SK-N-MC (cell line): ENCODE data around the gene KDM4D.
"Not testable (repeated sequence)": the region's sequence is repeated elsewhere in the genome, so short reads cannot be mapped to it uniquely, and the experiment has no call there.

Experiments used
- DNase-seq: peaks from one replicate; pipeline ENCODE4 v3.0.0-alpha.2; 2011; ENCODE audit warnings: low read depth, low spot score
- H3K27ac ChIP-seq: fragments of 200-600 bp; sonication (generic); 2 replicates; pipeline ENCODE4 v1.5.1; 2016; ENCODE audit warnings: mixed run types
- H3K36me3 ChIP-seq: fragments of 200-600 bp; sonication (generic); 2 replicates; pipeline ENCODE4 v1.6.1; 2017; ENCODE audit warnings: antibody characterized with exemption, low read length, mixed read lengths; ENCODE audit not compliant: insufficient read depth
- H3K4me3 ChIP-seq: fragments of 200-600 bp; sonication (generic); 2 replicates; pipeline ENCODE4 v1.5.1; 2016
- H3K9ac ChIP-seq: fragments of 200-600 bp; sonication (generic); 2 replicates; pipeline ENCODE4 v1.8.0; 2017; ENCODE audit warnings: mixed run types, mixed read lengths; ENCODE audit not compliant: insufficient read length
- H3K9me3 ChIP-seq: fragments of 200-600 bp; sonication (generic); 2 replicates; pipeline ENCODE4 v1.6.1; 2017; ENCODE audit warnings: low read depth, mild to moderate bottlenecking, antibody characterized with exemption, low read length, moderate library complexity, mixed read lengths
- EZH2 ChIP-seq: fragments of 200-600 bp; sonication (generic); IDR thresholded peaks from one replicate; pipeline ENCODE4 v1.6.1; 2017; ENCODE audit warnings: antibody characterized with exemption
- FOXP2 ChIP-seq: optimal IDR thresholded peaks from 2 replicates; pipeline ENCODE3; 2011; ENCODE audit warnings: mild to moderate bottlenecking, moderate library complexity; ENCODE audit not compliant: insufficient read depth; ENCODE audit errors: extremely low read length, control extremely low read depth
- POLR2AphosphoS5 ChIP-seq: IDR thresholded peaks from 2 replicates; pipeline ENCODE4 v1.6.1; 2012; ENCODE audit warnings: mild to moderate bottlenecking, low read depth, low read length, borderline replicate concordance

Gene KDM4D

GRCh38 chr11:95005642-95006041 lies 32.1 kb downstream of the KDM4D start:
- DNase-seq = no peak
- H3K9ac ChIP-seq = no peak overlapping the region
- H3K36me3 ChIP-seq = no peaks in the 10 kb centered on the region
- H3K9me3 ChIP-seq = no peaks in the 10 kb centered on the region
- H3K27ac ChIP-seq = no peak overlapping the region
- no peak for TF ChIP-seq FOXP2
- TF ChIP-seq POLR2AphosphoS5 = no peak
- no peak for TF ChIP-seq EZH2
- H3K4me3 ChIP-seq = no peak overlapping the region

GRCh38 chr11:95011376-95011775 lies 37.9 kb downstream of the KDM4D start:
- no peak for DNase-seq
- Histone ChIP-seq H3K4me3 (no peak overlapping the region), H3K9ac (no peak overlapping the region), H3K9me3 (no peaks in the 10 kb centered on the region), H3K36me3 (no peaks in the 10 kb centered on the region), H3K27ac (no peak overlapping the region)
- TF ChIP-seq FOXP2 = no peak
- TF ChIP-seq POLR2AphosphoS5 = no peak
- no peak for TF ChIP-seq EZH2

GRCh38 chr11:95014184-95014821 lies 40.8 kb downstream of the KDM4D start:
- no peak for DNase-seq
- TF ChIP-seq EZH2 (no peak), FOXP2 (no peak), POLR2AphosphoS5 (no peak)

GRCh38 chr11:95016139-95016538 lies 42.6 kb downstream of the KDM4D start:
- Histone ChIP-seq H3K36me3 (no peaks in the 10 kb centered on the region), H3K9ac (no peak overlapping the region), H3K9me3 (no peaks in the 10 kb centered on the region), H3K4me3 (no peak overlapping the region), H3K27ac (no peak overlapping the region)
- TF ChIP-seq POLR2AphosphoS5 (no peak), FOXP2 (no peak), EZH2 (no peak)
- no peak for DNase-seq

More at GRCh38 chr11:95014184-95014821, 40.8 kb downstream of the KDM4D start:
- H3K27ac ChIP-seq = no peak overlapping the region
- no peaks in the 10 kb centered on the region for H3K36me3 ChIP-seq
- H3K4me3 ChIP-seq = no peak overlapping the region
- no peak overlapping the region for H3K9ac ChIP-seq
- H3K9me3 ChIP-seq = no peaks in the 10 kb centered on the region

- H3K9me3 ChIP-seq, H3K9ac ChIP-seq, DNase-seq, H3K4me3 ChIP-seq, H3K36me3 ChIP-seq, H3K27ac ChIP-seq: not testable (repeated sequence)
These were observed 48.0 kb downstream of the KDM4D start for GRCh38 chr11:95021468-95021867.

GRCh38 chr11:95024958-95025357 lies 51.4 kb downstream of the KDM4D start, which contains the start of gene KDM4E:
KDM4E (plus strand) TSS chr11:95025258; CDS start chr11:95025558, 300 bp downstream.
- no peak for DNase-seq
- Histone ChIP-seq H3K27ac (no peak within 1 kb of the TSS), H3K9ac (no peak within 1 kb of the TSS), H3K9me3 (no peaks in the 10 kb centered on the region), H3K4me3 (no peak within 1 kb of the TSS), H3K36me3 (no peaks in the 10 kb centered on the region)
- TF ChIP-seq POLR2AphosphoS5 (no peak), FOXP2 (no peak), EZH2 (no peak)

GRCh38 chr11:95025594-95025993 lies 52.1 kb downstream of the KDM4D start:
- not testable (repeated sequence) for DNase-seq, H3K9me3 ChIP-seq, H3K27ac ChIP-seq, H3K9ac ChIP-seq, H3K36me3 ChIP-seq, H3K4me3 ChIP-seq

- H3K9ac ChIP-seq = no peak overlapping the region
- no peak for TF ChIP-seq POLR2AphosphoS5
- no peak for TF ChIP-seq FOXP2
- TF ChIP-seq EZH2 = no peak
- no peak overlapping the region for H3K27ac ChIP-seq
- no peak for DNase-seq
- H3K9me3 ChIP-seq = no peaks in the 10 kb centered on the region
- no peak overlapping the region for H3K4me3 ChIP-seq
- no peaks in the 10 kb centered on the region for H3K36me3 ChIP-seq
These were observed 54.8 kb downstream of the KDM4D start for GRCh38 chr11:95028357-95028756.

GRCh38 chr11:95033051-95033450 lies 59.5 kb downstream of the KDM4D start:
- Histone ChIP-seq H3K4me3 (no peak overlapping the region), H3K36me3 (no peaks in the 10 kb centered on the region), H3K27ac (no peak overlapping the region), H3K9me3 (no peaks in the 10 kb centered on the region), H3K9ac (no peak overlapping the region)
- no peak for TF ChIP-seq FOXP2
- TF ChIP-seq POLR2AphosphoS5 = no peak
- no peak for TF ChIP-seq EZH2
- no peak for DNase-seq

- DNase-seq = no peak
- no peaks in the 10 kb centered on the region for H3K9me3 ChIP-seq
- no peak for TF ChIP-seq EZH2
- TF ChIP-seq POLR2AphosphoS5 = no peak
- TF ChIP-seq FOXP2 = no peak
- H3K9ac ChIP-seq = no peak overlapping the region
- H3K36me3 ChIP-seq = no peaks in the 10 kb centered on the region
- no peak overlapping the region for H3K4me3 ChIP-seq
- no peak overlapping the region for H3K27ac ChIP-seq
These were observed 61.8 kb downstream of the KDM4D start for GRCh38 chr11:95035316-95035715.

- H3K27ac ChIP-seq, H3K36me3 ChIP-seq, H3K4me3 ChIP-seq, DNase-seq, H3K9me3 ChIP-seq, H3K9ac ChIP-seq: not testable (repeated sequence)
These were observed 64.0 kb downstream of the KDM4D start for GRCh38 chr11:95037356-95038035.
